ENCODE data around the gene FITM1.
A peak's percentile ranks its signal among the peaks of the same experiment; 100 is the strongest.

The FITM1 gene

DNA sequence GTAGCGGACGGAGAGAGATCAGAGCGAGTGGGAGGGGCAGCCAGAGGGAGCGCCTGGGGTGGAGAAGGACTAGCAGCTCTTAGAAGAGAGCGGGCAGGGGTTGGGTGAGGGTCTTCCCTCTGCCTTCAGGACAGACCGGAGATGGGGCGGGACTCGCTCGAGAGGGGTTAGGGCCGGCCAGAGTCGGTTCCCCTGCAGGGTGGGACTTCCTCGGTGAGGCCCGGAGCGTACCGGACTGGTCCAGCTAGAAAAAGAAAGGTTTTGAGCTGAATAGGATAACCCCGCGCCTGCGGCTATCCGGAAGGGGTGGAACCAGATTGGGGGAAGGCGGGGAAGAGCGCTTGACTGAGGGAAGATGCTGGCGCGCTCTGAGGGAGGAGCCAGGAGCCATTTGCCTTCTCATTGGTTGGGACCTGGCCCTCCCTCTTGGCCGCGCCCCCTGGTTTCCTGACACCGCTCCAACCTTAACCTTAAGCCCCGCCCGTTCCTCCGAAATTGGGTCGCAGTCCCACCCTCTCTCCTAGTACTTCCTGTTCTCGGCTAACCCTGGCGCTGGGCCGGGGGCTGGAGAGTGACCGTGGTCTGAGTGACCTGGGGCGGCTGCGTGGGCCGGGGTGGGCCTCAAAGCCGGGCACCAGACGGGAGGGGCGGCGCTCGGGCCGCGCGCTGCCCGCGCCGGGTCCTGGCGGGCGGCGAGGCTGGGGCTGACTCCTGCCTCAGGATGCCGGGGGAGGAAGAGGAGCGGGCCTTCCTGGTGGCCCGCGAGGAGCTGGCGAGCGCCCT, 16.7 kb downstream of the FITM1 start, which contains the start of gene RNF31:
TSS of gene RNF31 (plus strand) at position 521 of the 783 bp plus-strand sequence. CDS start at position 722, 201 bp downstream.
- Histone ChIP-seq H3K27me3 (ENCODE audit: low read depth) (no peaks in the 10 kb centered on the region), H3K4me1 (peaks cover 11% of the 10 kb centered on the region), H3K4me3 (peak within 1 kb of the TSS; percentile 94), H3K36me3 (replicated peaks) (peaks cover 54% of the 10 kb centered on the region), H3K9me3 (no peaks in the 10 kb centered on the region)
- DNase-seq (ENCODE audit: low spot score in 2 of 2) = peak; percentile 99 to 100
- in situ Hi-C loops (cut with MboI; ENCODE audit: low sequenced_read_pairs) = no loop called here

DNA sequence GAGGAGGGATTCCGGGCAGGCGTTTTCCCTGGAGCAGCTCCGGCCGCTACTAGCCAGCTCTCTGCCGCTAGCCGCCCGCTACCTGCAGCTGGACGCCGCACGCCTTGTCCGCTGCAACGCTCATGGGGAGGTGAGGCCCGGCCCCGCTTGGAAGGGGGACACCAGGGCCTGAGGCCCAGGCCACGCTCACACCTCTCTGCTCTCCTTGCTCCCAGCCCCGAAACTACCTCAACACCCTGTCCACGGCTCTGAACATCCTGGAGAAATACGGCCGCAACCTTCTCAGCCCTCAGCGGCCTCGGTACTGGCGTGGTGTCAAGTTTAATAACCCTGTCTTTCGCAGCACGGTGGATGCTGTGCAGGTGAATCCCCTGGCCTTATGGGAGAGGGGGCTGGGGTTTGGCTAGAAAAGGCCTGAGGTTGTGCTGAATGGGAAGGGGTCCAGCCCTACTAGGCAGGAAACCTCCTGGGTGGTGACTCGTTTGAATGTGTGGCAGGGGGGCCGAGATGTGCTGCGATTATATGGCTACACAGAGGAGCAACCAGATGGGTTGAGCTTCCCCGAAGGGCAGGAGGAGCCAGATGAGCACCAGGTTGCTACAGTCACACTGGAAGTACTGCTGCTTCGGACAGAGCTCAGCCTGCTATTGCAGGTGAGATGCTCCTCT, 17.4 kb downstream of the FITM1 start:
- H3K27me3 ChIP-seq (ENCODE audit: low read depth) = no peaks in the 10 kb centered on the region
- peaks cover 62% of the 10 kb centered on the region for H3K36me3 ChIP-seq (replicated peaks)
- peak overlapping the region; percentile 94 for H3K4me3 ChIP-seq
- in situ Hi-C loops (cut with MboI; ENCODE audit: low sequenced_read_pairs) = no loop called here
- peaks cover 11% of the 10 kb centered on the region for H3K4me1 ChIP-seq
- no peak for DNase-seq (ENCODE audit: low spot score in 2 of 2)
- H3K9me3 ChIP-seq = no peaks in the 10 kb centered on the region

DNA sequence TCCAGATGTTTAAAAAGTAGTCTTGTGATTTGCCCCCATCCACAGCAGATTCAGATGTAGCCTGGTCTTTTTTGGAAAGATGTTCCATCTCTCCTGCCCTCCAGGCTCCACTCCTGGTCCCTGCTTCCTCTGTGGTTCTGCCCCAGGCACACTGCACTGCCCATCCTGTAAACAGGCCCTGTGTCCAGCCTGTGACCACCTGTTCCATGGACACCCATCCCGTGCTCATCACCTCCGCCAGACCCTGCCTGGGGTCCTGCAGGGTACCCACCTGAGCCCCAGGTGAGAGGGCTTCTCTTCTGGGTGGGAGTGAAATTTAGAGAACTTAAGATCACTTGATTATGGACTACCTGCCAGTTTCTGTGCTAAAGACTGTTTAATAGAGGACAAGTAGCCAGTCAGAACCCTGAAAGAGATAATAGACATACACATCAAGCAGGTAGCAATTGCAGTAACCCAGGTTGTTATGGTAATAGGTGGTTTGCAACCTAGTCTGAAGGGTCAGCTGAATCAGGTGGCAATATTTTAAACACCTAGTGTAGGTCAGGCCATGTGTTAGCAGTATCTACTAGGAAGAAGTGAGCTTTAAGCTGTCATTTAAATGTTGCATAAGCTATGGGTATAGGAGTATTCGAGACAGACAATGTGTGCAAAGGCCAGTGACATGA, 19.0 kb downstream of the FITM1 start:
- H3K36me3 ChIP-seq (replicated peaks) = peaks cover 62% of the 10 kb centered on the region
- in situ Hi-C loops (cut with MboI; ENCODE audit: low sequenced_read_pairs) = no loop called here

DNA sequence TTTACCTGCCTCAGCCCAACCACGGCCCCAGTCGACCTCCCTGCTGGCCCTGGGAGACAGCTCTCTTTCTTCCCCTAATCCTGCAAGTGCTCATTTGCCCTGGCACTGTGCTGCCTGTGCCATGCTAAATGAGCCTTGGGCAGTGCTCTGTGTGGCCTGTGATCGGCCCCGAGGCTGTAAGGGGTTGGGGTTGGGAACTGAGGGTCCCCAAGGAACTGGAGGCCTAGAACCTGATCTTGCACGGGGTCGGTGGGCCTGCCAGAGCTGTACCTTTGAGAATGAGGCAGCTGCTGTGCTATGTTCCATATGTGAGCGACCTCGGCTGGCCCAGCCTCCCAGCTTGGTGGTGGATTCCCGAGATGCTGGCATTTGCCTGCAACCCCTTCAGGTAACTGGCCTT, 19.6 kb downstream of the FITM1 start:
- H3K9me3 ChIP-seq = no peaks in the 10 kb centered on the region
- H3K4me3 ChIP-seq = no peak overlapping the region
- no peaks in the 10 kb centered on the region for H3K27me3 ChIP-seq (ENCODE audit: low read depth)
- DNase-seq (ENCODE audit: low spot score in 2 of 2) = no peak
- H3K4me1 ChIP-seq = peaks cover 11% of the 10 kb centered on the region
- H3K36me3 ChIP-seq (replicated peaks) = peaks cover 63% of the 10 kb centered on the region
- in situ Hi-C loops (cut with MboI; ENCODE audit: low sequenced_read_pairs) = no loop called here

More for the DNA sequence above, 19.0 kb downstream of the FITM1 start:
- Histone ChIP-seq H3K4me3 (no peak overlapping the region), H3K27me3 (ENCODE audit: low read depth) (no peaks in the 10 kb centered on the region), H3K9me3 (no peaks in the 10 kb centered on the region), H3K4me1 (peaks cover 11% of the 10 kb centered on the region)
- no peak for DNase-seq (ENCODE audit: low spot score in 2 of 2)

DNA sequence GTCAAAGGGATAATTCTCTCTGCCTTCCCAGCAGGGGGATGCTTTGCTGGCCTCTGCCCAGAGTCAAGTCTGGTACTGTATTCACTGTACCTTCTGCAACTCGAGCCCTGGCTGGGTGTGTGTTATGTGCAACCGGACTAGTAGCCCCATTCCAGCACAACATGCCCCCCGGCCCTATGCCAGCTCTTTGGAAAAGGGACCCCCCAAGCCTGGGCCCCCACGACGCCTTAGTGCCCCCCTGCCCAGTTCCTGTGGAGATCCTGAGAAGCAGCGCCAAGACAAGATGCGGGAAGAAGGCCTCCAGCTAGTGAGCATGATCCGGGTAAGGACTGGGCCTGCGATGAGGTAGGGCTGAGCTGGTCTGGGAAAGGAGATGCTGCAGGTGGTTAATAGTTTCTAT, 20.1 kb downstream of the FITM1 start:
- in situ Hi-C loops (cut with MboI; ENCODE audit: low sequenced_read_pairs) = no loop called here
- Histone ChIP-seq H3K9me3 (no peaks in the 10 kb centered on the region), H3K4me1 (peaks cover 10% of the 10 kb centered on the region), H3K4me3 (no peak overlapping the region), H3K27me3 (ENCODE audit: low read depth) (no peaks in the 10 kb centered on the region), H3K36me3 (replicated peaks) (peaks cover 68% of the 10 kb centered on the region)
- DNase-seq (ENCODE audit: low spot score in 2 of 2) = no peak

DNA sequence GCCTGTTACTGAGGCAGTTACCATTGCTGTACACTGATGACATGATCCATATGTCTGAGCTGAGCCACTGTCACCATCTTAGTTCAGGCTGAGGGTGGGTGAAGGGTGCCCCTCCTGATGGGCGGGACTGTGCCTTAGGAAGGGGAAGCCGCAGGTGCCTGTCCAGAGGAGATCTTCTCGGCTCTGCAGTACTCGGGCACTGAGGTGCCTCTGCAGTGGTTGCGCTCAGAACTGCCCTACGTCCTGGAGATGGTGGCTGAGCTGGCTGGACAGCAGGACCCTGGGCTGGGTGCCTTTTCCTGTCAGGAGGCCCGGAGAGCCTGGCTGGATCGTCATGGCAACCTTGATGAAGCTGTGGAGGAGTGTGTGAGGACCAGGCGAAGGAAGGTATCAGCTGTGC, 20.5 kb downstream of the FITM1 start:
- Histone ChIP-seq H3K4me1 (peaks cover 5% of the 10 kb centered on the region), H3K36me3 (replicated peaks) (peaks cover 72% of the 10 kb centered on the region), H3K9me3 (no peaks in the 10 kb centered on the region), H3K4me3 (no peak overlapping the region), H3K27me3 (ENCODE audit: low read depth) (no peaks in the 10 kb centered on the region)
- in situ Hi-C loops (cut with MboI; ENCODE audit: low sequenced_read_pairs) = no loop called here
- DNase-seq (ENCODE audit: low spot score in 2 of 2) = no peak

DNA sequence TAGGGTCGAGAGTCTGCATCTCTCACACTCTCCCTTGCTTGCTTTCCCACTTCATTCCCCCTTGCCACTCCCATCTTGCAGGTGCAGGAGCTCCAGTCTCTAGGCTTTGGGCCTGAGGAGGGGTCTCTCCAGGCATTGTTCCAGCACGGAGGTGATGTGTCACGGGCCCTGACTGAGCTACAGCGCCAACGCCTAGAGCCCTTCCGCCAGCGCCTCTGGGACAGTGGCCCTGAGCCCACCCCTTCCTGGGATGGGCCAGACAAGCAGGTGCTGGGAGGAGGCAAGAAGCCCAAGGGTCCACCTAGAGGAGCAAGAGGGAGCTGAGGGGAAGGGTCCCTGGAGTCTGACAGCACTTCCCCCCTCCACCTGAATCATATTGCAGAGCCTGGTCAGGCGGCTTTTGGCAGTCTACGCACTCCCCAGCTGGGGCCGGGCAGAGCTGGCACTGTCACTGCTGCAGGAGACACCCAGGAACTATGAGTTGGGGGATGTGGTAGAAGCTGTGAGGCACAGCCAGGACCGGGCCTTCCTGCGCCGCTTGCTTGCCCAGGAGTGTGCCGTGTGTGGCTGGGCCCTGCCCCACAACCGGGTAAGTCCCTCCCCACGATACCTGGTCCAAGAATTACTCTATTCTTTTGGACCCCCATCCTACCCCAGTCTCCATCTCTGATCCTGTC, 21.1 kb downstream of the FITM1 start:
- no peaks in the 10 kb centered on the region for H3K9me3 ChIP-seq
- H3K4me3 ChIP-seq = no peak overlapping the region
- peaks cover 77% of the 10 kb centered on the region for H3K36me3 ChIP-seq (replicated peaks)
- DNase-seq (ENCODE audit: low spot score in 2 of 2) = no peak
- peaks cover 5% of the 10 kb centered on the region; the same call in 1 of the 2 replicates for H3K4me1 ChIP-seq
- in situ Hi-C loops (cut with MboI; ENCODE audit: low sequenced_read_pairs) = no loop called here
- H3K27me3 ChIP-seq (ENCODE audit: low read depth) = no peaks in the 10 kb centered on the region

DNA sequence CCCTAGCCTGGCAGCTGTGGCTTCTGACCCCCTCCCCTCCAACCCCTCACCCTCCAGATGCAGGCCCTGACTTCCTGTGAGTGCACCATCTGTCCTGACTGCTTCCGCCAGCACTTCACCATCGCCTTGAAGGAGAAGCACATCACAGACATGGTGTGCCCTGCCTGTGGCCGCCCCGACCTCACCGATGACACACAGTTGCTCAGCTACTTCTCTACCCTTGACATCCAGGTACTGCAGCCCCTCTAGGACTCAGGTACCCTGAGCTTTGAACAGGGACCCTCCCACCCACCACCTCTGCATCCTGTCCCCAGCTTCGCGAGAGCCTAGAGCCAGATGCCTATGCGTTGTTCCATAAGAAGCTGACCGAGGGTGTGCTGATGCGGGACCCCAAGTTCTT, 24.6 kb downstream of the FITM1 start:
- DNase-seq (ENCODE audit: low spot score in 2 of 2) = no peak
- Histone ChIP-seq H3K27me3 (ENCODE audit: low read depth) (no peaks in the 10 kb centered on the region), H3K4me3 (no peak overlapping the region), H3K9me3 (no peaks in the 10 kb centered on the region), H3K36me3 (replicated peaks) (peaks cover 80% of the 10 kb centered on the region), H3K4me1 (no peaks in the 10 kb centered on the region)
- in situ Hi-C loops (cut with MboI; ENCODE audit: low sequenced_read_pairs) = no loop called here

DNA sequence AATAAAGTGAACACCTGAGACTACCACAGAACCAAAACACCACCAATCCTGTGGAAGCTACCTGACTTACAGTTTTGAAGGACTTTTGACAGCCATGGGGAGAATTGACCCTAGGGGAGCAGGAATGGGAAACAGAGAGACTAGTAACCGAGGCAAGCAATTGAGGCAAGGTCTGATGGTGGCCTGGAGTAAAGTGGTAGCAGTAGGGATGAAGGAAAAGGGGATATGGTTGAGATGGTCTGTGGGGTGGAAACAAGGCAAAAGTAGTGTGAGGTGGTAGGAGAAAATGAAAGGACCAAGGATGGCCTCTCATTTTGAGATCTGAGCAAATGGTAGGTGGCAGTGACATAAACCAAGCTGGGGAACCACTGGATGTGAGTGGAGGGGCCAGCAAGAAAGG, 26.4 kb downstream of the FITM1 start:
- H3K4me1 ChIP-seq = peaks cover 5% of the 10 kb centered on the region; the same call in 1 of the 2 replicates
- no peaks in the 10 kb centered on the region for H3K9me3 ChIP-seq
- no peaks in the 10 kb centered on the region for H3K27me3 ChIP-seq (ENCODE audit: low read depth)
- in situ Hi-C loops (cut with MboI; ENCODE audit: low sequenced_read_pairs) = no loop called here
- no peak overlapping the region for H3K4me3 ChIP-seq
- no peak for DNase-seq (ENCODE audit: low spot score in 2 of 2)
- H3K36me3 ChIP-seq (replicated peaks) = peaks cover 72% of the 10 kb centered on the region

DNA sequence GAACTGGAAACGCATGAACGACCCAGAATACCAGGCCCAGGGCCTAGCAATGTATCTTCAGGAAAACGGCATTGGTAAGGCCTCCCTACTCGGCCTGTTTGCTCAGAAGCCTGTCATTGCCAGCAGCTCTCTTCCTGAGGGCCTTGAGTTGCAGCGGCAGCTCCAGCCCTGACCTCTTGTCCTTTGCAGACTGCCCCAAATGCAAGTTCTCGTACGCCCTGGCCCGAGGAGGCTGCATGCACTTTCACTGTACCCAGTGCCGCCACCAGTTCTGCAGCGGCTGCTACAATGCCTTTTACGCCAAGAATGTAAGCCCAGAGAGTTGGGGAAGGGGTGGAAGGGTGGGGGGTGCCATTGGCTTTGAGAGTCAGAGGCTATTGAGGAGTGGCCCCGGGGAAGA, 26.9 kb downstream of the FITM1 start:
- in situ Hi-C loops (cut with MboI; ENCODE audit: low sequenced_read_pairs) = no loop called here
- Histone ChIP-seq H3K9me3 (no peaks in the 10 kb centered on the region), H3K36me3 (replicated peaks) (peaks cover 71% of the 10 kb centered on the region), H3K27me3 (ENCODE audit: low read depth) (no peaks in the 10 kb centered on the region), H3K4me3 (no peak overlapping the region), H3K4me1 (peaks cover 5% of the 10 kb centered on the region; the same call in 1 of the 2 replicates)
- no peak for DNase-seq (ENCODE audit: low spot score in 2 of 2)

DNA sequence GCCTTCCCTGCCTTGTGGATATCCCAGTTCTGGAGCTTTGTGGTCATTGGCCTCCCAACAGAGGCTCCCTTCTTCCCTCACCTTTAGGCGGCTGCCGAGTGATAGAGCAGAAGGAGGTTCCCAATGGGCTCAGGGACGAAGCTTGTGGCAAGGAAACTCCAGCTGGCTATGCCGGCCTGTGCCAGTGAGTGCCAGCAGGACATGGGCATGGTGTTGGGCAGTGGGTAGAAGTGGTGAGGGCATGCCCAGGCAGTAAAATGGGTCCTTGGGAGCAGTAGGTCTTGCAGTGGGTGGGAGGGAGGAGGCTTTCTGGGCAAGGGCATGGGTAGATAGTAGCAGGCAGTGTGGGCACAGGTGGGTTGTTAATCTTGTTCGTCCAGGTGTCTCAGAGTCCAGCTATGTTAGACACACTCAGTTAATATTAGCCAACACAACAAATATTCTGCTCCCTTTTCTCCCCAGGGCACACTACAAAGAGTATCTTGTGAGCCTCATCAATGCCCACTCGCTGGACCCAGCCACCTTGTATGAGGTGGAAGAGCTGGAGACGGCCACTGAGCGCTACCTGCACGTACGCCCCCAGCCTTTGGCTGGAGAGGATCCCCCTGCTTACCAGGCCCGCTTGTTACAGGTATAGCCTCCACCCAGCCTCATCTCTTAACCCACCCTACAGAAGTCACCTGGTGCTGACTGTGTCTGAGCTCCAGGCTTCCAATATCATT, 29.5 kb downstream of the FITM1 start:
- H3K4me1 ChIP-seq = peaks cover 5% of the 10 kb centered on the region; the same call in 1 of the 2 replicates
- H3K36me3 ChIP-seq (replicated peaks) = peaks cover 67% of the 10 kb centered on the region
- DNase-seq (ENCODE audit: low spot score in 2 of 2) = no peak
- H3K4me3 ChIP-seq = no peak overlapping the region
- no peaks in the 10 kb centered on the region for H3K27me3 ChIP-seq (ENCODE audit: low read depth)
- in situ Hi-C loops (cut with MboI; ENCODE audit: low sequenced_read_pairs) = no loop called here
- H3K9me3 ChIP-seq = no peaks in the 10 kb centered on the region

DNA sequence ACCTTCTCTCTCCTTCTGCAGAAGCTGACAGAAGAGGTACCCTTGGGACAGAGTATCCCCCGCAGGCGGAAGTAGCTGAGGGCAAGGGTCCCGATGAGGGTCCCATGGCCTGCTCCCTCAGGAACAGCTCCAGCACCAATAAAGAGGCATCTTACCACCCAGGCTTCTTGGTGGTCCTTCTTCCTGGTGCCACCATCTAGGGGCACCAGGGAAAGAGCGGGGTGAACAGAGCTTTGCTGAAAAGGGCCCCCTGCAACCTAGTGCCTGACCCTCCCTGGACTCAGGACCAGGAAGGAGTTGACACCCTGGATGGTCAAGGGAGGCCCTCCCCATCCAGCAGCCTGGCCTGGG, 30.0 kb downstream of the FITM1 start:
- in situ Hi-C loops (cut with MboI; ENCODE audit: low sequenced_read_pairs) = no loop called here

More for the DNA sequence above, 30.0 kb downstream of the FITM1 start:
- DNase-seq (ENCODE audit: low spot score in 2 of 2) = no peak
- no peaks in the 10 kb centered on the region for H3K9me3 ChIP-seq
- H3K4me1 ChIP-seq = peaks cover 5% of the 10 kb centered on the region; the same call in 1 of the 2 replicates
- H3K27me3 ChIP-seq (ENCODE audit: low read depth) = no peaks in the 10 kb centered on the region
- H3K4me3 ChIP-seq = no peak overlapping the region
- H3K36me3 ChIP-seq (replicated peaks) = peaks cover 67% of the 10 kb centered on the region

Data from HAP-1 (cell line).